Cardiac muscle cell (in vitro differentiated cells and primary cell): ENCODE results near the gene EXOC3L4. TPM values are rescaled to one million over a fixed set of nuclear protein-coding genes. Genes with fewer than 3 reads are reported as not detected.

ENCODE experiments used
- DNase-seq, 2 donors: peaks; one replicate each; pipeline versions ENCODE4 v3.0.0 to v3.0.0-alpha.2; 2010 to 2017; ENCODE audit warnings: low read depth in 1 of 2, low spot score in 1 of 2
- H3K27ac ChIP-seq: fragments of 200-600 bp; sonication (generic); 2 replicates; pipeline ENCODE4 v1.5.1; 2016
- H3K27me3 ChIP-seq: fragments of 200-600 bp; sonication (generic); 2 replicates; pipeline ENCODE4 v1.6.0; 2016; ENCODE audit warnings: control low read depth
- H3K36me3 ChIP-seq: fragments of 200-600 bp; sonication (generic); 2 replicates; pipeline ENCODE4 v1.5.1; 2016; ENCODE audit warnings: control low read depth
- H3K4me1 ChIP-seq: fragments of 200-600 bp; sonication (generic); 2 replicates; pipeline ENCODE4 v1.8.1; 2017; ENCODE audit warnings: low read depth, mild to moderate bottlenecking, mixed run types
- H3K4me3 ChIP-seq: fragments of 200-600 bp; sonication (generic); 2 replicates; pipeline ENCODE4 v1.5.1; 2016; ENCODE audit warnings: mild to moderate bottlenecking
- H3K9me3 ChIP-seq: fragments of 200-600 bp; sonication (generic); 2 replicates; pipeline ENCODE4 v1.5.1; 2017; ENCODE audit warnings: low read depth, mild to moderate bottlenecking, control low read depth
- polyA plus RNA-seq: library from polyadenylated mRNA; unstranded; fragments of >200 nt; fragmentation: Nextera tagmentation; extraction: Ambion mirVana; gene quantifications from 2 replicates; pipeline ENCODE4 v1.2.1, GENCODE V29; 2016
- total RNA-seq: library from RNA; depleted of rRNA; stranded (reverse); fragments of >200 nt; gene quantifications from 2 replicates; pipeline ENCODE4 v1.2.3, GENCODE V29; 2016
- TF ChIP-seq, protein P1 (sequence below): IDR thresholded peaks from 2 replicates; pipeline ENCODE4 v1.5.1; 2012; ENCODE audit warnings: low read depth, mild to moderate bottlenecking, low read length

EXOC3L4 gene
- total and polyA plus RNA-seq, 2 experiments from 2014 or later, result 2.7 to 5.5 TPM

DNA sequence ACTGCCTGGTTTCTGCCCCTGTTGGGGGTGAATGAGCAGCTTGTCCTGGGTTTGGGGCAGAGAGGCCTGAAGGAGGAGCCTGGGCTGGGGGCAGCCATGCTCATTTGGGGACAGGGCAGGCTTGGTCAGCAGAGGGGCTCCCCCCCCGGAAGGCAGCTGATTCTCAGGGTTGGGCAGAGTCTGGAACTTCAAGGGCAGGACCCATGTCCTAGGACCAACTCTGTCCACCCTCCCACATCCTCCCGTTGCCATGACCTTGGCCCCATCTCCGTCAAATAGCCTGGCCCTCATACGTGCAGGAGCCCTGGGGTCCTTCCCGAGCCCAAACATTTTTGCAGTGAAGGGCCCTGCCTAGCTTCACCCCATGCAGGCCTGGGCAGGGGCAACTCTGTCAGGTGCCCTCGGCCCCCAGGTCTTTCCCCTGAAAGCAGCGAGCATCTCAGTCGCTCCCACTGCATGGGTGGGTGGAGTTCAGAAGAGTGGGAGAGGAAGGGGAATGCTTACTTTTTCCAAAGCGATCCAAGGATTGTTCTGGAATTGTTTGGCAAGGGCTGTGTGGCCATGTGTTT is 61.4 kb downstream of the EXOC3L4 start:
- H3K9me3 ChIP-seq, result no peaks in the 10 kb centered on the region
- H3K4me1 ChIP-seq, result no peaks in the 10 kb centered on the region
- no peak overlapping the region for H3K4me3 ChIP-seq
- H3K27ac ChIP-seq, result no peak overlapping the region
- DNase-seq, result no peak
- TF ChIP-seq, protein P1, sequence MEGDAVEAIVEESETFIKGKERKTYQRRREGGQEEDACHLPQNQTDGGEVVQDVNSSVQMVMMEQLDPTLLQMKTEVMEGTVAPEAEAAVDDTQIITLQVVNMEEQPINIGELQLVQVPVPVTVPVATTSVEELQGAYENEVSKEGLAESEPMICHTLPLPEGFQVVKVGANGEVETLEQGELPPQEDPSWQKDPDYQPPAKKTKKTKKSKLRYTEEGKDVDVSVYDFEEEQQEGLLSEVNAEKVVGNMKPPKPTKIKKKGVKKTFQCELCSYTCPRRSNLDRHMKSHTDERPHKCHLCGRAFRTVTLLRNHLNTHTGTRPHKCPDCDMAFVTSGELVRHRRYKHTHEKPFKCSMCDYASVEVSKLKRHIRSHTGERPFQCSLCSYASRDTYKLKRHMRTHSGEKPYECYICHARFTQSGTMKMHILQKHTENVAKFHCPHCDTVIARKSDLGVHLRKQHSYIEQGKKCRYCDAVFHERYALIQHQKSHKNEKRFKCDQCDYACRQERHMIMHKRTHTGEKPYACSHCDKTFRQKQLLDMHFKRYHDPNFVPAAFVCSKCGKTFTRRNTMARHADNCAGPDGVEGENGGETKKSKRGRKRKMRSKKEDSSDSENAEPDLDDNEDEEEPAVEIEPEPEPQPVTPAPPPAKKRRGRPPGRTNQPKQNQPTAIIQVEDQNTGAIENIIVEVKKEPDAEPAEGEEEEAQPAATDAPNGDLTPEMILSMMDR, result no peak
- H3K36me3 ChIP-seq, result no peaks in the 10 kb centered on the region
- no peaks in the 10 kb centered on the region for H3K27me3 ChIP-seq

DNA sequence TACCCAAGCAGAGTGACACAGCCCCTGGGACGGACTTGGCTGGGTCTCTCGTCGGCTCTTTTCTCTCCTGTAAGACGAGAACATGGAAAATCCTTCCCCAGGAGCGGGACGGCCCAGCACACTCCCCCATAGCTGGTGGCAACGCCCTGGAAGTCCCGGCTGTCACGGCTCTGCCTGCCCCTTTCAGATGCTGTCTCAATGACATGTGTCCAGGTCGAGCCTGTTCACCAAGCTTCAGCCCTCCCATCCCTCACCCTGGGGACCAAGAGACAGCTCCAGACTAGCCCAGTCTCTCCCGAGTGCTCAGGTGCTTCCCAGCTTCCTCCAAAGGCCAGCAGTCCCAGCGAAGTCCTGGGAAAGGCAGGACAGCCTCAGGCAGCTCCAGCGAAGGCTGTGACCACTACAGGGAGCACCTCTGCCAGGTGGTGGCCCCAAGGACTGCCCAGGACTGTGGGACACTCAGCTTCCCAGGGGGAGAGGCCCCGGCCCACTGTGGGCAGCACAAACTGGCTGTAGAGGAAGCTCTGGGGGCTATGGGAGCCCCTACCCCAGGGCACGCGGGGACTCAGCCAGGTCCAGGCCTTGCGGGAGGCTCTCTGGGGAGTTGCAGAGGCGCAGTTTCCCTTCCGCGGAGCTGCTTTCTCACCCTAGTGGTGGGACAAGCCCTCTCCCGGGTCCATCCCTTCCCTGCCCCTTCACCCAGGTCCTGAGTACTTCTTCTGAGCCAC is 62.3 kb downstream of the EXOC3L4 start:
- Histone ChIP-seq H3K4me1 (no peaks in the 10 kb centered on the region), H3K27ac (no peak overlapping the region), H3K27me3 (no peaks in the 10 kb centered on the region), H3K9me3 (no peaks in the 10 kb centered on the region), H3K36me3 (no peaks in the 10 kb centered on the region), H3K4me3 (no peak overlapping the region)
- no peak for DNase-seq
- TF ChIP-seq, protein P1, result no peak

DNA sequence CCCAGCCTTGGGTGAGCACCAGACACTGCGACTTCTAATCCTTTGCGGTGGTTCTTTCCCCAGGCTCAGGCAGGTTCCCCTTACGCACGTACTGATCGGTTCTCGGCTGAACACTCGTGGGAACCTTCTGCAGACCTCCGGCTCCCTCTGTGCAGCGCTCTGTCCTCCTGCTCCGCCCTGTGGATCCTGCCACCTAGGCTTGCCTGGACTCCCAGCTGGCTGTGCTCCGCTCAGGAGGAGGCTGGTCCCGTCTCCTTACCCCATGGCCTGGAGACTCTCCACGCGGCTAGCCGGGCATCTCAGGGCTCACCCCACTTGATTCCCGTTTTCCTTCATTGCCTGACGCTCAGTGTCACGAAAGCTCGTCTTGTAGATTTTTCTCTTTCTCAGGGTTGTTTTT is 63.4 kb downstream of the EXOC3L4 start:
- Histone ChIP-seq H3K36me3 (no peaks in the 10 kb centered on the region), H3K4me3 (no peak overlapping the region), H3K27me3 (no peaks in the 10 kb centered on the region), H3K27ac (no peak overlapping the region), H3K4me1 (no peaks in the 10 kb centered on the region), H3K9me3 (no peaks in the 10 kb centered on the region)
- no peak for DNase-seq
- TF ChIP-seq, protein P1, result no peak

DNA sequence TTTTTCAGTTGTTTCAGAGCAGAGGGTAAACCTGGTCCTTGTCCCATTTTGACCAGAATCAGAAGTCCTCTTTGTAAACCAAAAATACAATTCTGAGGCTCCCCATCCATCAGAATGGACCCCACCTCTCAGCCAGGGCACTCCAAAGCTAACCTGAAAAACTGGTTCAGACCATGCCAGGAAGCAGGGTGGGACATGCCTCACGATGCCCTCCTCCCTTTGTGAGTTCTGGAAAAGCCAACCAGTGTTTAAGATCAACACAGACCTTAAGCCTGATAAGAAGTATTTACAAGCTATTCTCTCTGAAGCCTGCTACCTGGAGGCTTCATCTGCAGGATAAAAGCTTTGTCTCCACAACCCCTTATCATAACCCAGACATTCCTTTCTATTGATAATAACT is 64.2 kb downstream of the EXOC3L4 start:
- H3K9me3 ChIP-seq, result no peaks in the 10 kb centered on the region
- no peak for DNase-seq
- H3K4me1 ChIP-seq, result no peaks in the 10 kb centered on the region
- TF ChIP-seq, protein P1, result no peak
- H3K27ac ChIP-seq, result no peak overlapping the region
- no peak overlapping the region for H3K4me3 ChIP-seq
- H3K27me3 ChIP-seq, result no peaks in the 10 kb centered on the region
- H3K36me3 ChIP-seq, result no peaks in the 10 kb centered on the region

Other genes starting within 250 kb of the EXOC3L4 start
- gene AMN, start 172.1 kb upstream of the EXOC3L4 start, total RNA-seq, result 0.21 and 0.48 TPM in 2 replicates
- 1.3 and 2.5 TPM in 2 replicates for gene AMN, start 172.1 kb upstream of the EXOC3L4 start, polyA plus RNA-seq
- gene CDC42BPB, start 37.2 kb upstream of the EXOC3L4 start, total RNA-seq, result 67.2 and 91.6 TPM in 2 replicates
- gene CDC42BPB, start 37.2 kb upstream of the EXOC3L4 start, polyA plus RNA-seq, result 18.9 and 21.7 TPM in 2 replicates
- gene LBHD2, start 10.5 kb upstream of the EXOC3L4 start, total RNA-seq, result not detected in 2 replicates
- gene LBHD2, start 10.5 kb upstream of the EXOC3L4 start, polyA plus RNA-seq, result not detected in 2 replicates
- gene TNFAIP2, start 28.7 kb downstream of the EXOC3L4 start, total RNA-seq, result 0.99 and 1.2 TPM in 2 replicates
- gene TNFAIP2, start 28.7 kb downstream of the EXOC3L4 start, polyA plus RNA-seq, result 0.32 and 1.4 TPM in 2 replicates
- gene EIF5, start 239.5 kb downstream of the EXOC3L4 start, total RNA-seq, result 132 and 149 TPM in 2 replicates
- 318 and 441 TPM in 2 replicates for gene EIF5, start 239.5 kb downstream of the EXOC3L4 start, polyA plus RNA-seq